GM23338 (cell line): ENCODE data around the gene CES2. TPM values are rescaled to one million over a fixed set of nuclear protein-coding genes. Genes with fewer than 3 reads are reported as not detected.

Experiments
- ATAC-seq: fragments of 200-7000 bp; cut with Tn5 transposase; 3 replicates; pipeline ENCODE4 v1.9.1; 2020
- DNase-seq: peaks from one replicate; pipeline ENCODE4 v3.0.0-alpha.2; 2015; ENCODE audit warnings: low spot score
- H2AFZ ChIP-seq: fragments of 200-600 bp; sonication (generic); 2 replicates; pipeline ENCODE4 v1.8.0; 2016; ENCODE audit warnings: antibody characterized with exemption, mild to moderate bottlenecking, moderate library complexity
- H3F3A ChIP-seq: fragments of 200-600 bp; sonication (generic); replicated peaks from 2 replicates; pipeline ENCODE4 v1.8.0; 2017; ENCODE audit warnings: antibody characterized with exemption, mixed run types, low read depth
- H3K27ac ChIP-seq: fragments of 200-600 bp; sonication (generic); 2 replicates; pipeline ENCODE4 v1.6.1; 2016; ENCODE audit warnings: low read depth
- H3K27me3 ChIP-seq: fragments of 200-600 bp; sonication (generic); 2 replicates; pipeline ENCODE4 v1.8.0; 2016; ENCODE audit warnings: mild to moderate bottlenecking, mixed run types, moderate library complexity; ENCODE audit not compliant: insufficient read depth
- H3K36me3 ChIP-seq: fragments of 200-600 bp; sonication (generic); 2 replicates; pipeline ENCODE4 v1.8.0; 2016; ENCODE audit warnings: mild to moderate bottlenecking; ENCODE audit not compliant: insufficient read depth
- H3K4me1 ChIP-seq: fragments of 200-600 bp; sonication (generic); 2 replicates; pipeline ENCODE4 v1.8.0; 2016; ENCODE audit warnings: mild to moderate bottlenecking, moderate library complexity; ENCODE audit not compliant: insufficient read depth
- H3K4me2 ChIP-seq: fragments of 200-600 bp; sonication (generic); 2 replicates; pipeline ENCODE4 v1.7.1; 2017; ENCODE audit warnings: mixed run types
- H3K4me3 ChIP-seq: fragments of 200-600 bp; sonication (generic); 2 replicates; pipeline ENCODE4 v1.6.1; 2016; ENCODE audit warnings: mixed run types
- H3K79me2 ChIP-seq: fragments of 200-600 bp; sonication (generic); replicated peaks from 2 replicates; pipeline ENCODE4 v1.8.0; 2017; ENCODE audit warnings: mild to moderate bottlenecking; ENCODE audit not compliant: insufficient read depth
- H3K9me2 ChIP-seq: fragments of 200-600 bp; sonication (generic); 2 replicates; pipeline ENCODE4 v1.8.0; 2017; ENCODE audit not compliant: insufficient read depth
- H4K20me1 ChIP-seq: fragments of 200-600 bp; sonication (generic); replicated peaks from 2 replicates; pipeline ENCODE4 v1.8.0; 2017; ENCODE audit warnings: mild to moderate bottlenecking; ENCODE audit not compliant: insufficient read depth
- H3K27ac Mint-ChIP-seq: 2 replicates; pipeline ENCODE4 v1.8.0; 2020; ENCODE audit warnings: inconsistent platforms, mild to moderate bottlenecking, moderate library complexity, mixed read lengths
- H3K27me3 Mint-ChIP-seq: 3 replicates; pipeline ENCODE4 v1.8.0; 2022; ENCODE audit warnings: low read depth, mild to moderate bottlenecking, moderate library complexity, mixed read lengths, inconsistent platforms; ENCODE audit not compliant: insufficient read depth, poor library complexity
- H3K36me3 Mint-ChIP-seq: 3 replicates; pipeline ENCODE4 v1.8.0; 2021; ENCODE audit warnings: low read depth, mild to moderate bottlenecking, inconsistent platforms, moderate library complexity, mixed read lengths
- H3K4me1 Mint-ChIP-seq: 3 replicates; pipeline ENCODE4 v1.8.0; 2020; ENCODE audit warnings: mild to moderate bottlenecking, inconsistent platforms, mixed read lengths
- H3K4me3 Mint-ChIP-seq: 3 replicates; pipeline ENCODE4 v1.8.0; 2021; ENCODE audit warnings: moderate library complexity, mild to moderate bottlenecking, inconsistent platforms, mixed read lengths
- H3K9me3 Mint-ChIP-seq: 3 replicates; pipeline ENCODE4 v1.8.0; 2020; ENCODE audit warnings: moderate library complexity, mild to moderate bottlenecking, inconsistent platforms, mixed read lengths
- CREB1 ChIP-seq: fragments of 250-450 bp; sonication (Bioruptor Pico); IDR thresholded peaks from 2 replicates; pipeline ENCODE4 v1.5.0; 2020; ENCODE audit warnings: low read depth, mild to moderate bottlenecking, moderate library complexity
- CTCF ChIP-seq, 2 experiments: fragments of 200-600 bp in 1 of 2; sonication (generic) in 1 of 2; conservative IDR thresholded peaks; 2 replicates each; pipeline versions ENCODE4 v1.5.1 to v1.6.1; 2016 to 2017; ENCODE audit warnings: antibody characterized with exemption in 2 of 2, low read depth in 2 of 2, mild to moderate bottlenecking in 2 of 2, moderate library complexity in 1 of 2
- ETS1 ChIP-seq: IDR thresholded peaks from 2 replicates; pipeline ENCODE4 v1.6.1; 2016; ENCODE audit warnings: antibody characterized with exemption
- EZH2 ChIP-seq: fragments of 200-600 bp; sonication (generic); IDR thresholded peaks from one replicate; pipeline ENCODE4 v1.8.0; 2017; ENCODE audit warnings: antibody characterized with exemption, mild to moderate bottlenecking, low read depth; ENCODE audit not compliant: unreplicated experiment
- EZH2phosphoT487 ChIP-seq: fragments of 200-600 bp; sonication (generic); IDR thresholded peaks from one replicate; pipeline ENCODE4 v1.8.1; 2018; ENCODE audit warnings: antibody characterized with exemption; ENCODE audit not compliant: unreplicated experiment
- JUNB ChIP-seq: IDR thresholded peaks from one replicate; pipeline ENCODE4 v1.6.1; 2016; ENCODE audit warnings: antibody characterized with exemption; ENCODE audit not compliant: unreplicated experiment
- NANOG ChIP-seq: IDR thresholded peaks from 2 replicates; pipeline ENCODE4 v1.6.1; 2016; ENCODE audit warnings: antibody characterized with exemption, borderline replicate concordance
- POLR2AphosphoS5 ChIP-seq: IDR thresholded peaks from 2 replicates; pipeline ENCODE4 v1.6.1; 2016; ENCODE audit warnings: antibody characterized with exemption, low read depth
- STAT1 ChIP-seq: IDR thresholded peaks from one replicate; pipeline ENCODE4 v1.6.1; 2016; ENCODE audit warnings: antibody characterized with exemption; ENCODE audit not compliant: unreplicated experiment
- ZNF114 ChIP-seq: fragments of 250-450 bp; sonication (Bioruptor Pico); IDR thresholded peaks from 2 replicates; pipeline ENCODE4 v1.5.0; 2020; ENCODE audit warnings: mild to moderate bottlenecking, moderate library complexity
- ZNF331 ChIP-seq: fragments of 250-450 bp; sonication (Bioruptor Pico); IDR thresholded peaks from 2 replicates; pipeline ENCODE4 v1.5.0; 2020; ENCODE audit warnings: low read depth, mild to moderate bottlenecking, moderate library complexity
- polyA plus RNA-seq: library from polyadenylated mRNA; unstranded; fragments of >200 nt; fragmentation: Nextera tagmentation; extraction: Ambion mirVana; gene quantifications from 2 replicates; pipeline ENCODE4 v1.2.1, GENCODE V29; 2016
- total RNA-seq: library from RNA; depleted of rRNA; stranded (reverse); fragments of >200 nt; shearing (Covaris generic); gene quantifications from 2 replicates; pipeline ENCODE4 v1.2.3, GENCODE V29; 2014
- TF ChIP-seq, protein P1 (sequence below): IDR thresholded peaks from one replicate; pipeline ENCODE4 v1.6.1; 2018; ENCODE audit warnings: antibody characterized with exemption; ENCODE audit not compliant: unreplicated experiment
- TF ChIP-seq, protein P2 (sequence below): fragments of 250-450 bp; sonication (Bioruptor Pico); IDR thresholded peaks from 2 replicates; pipeline ENCODE4 v1.5.0; 2020; ENCODE audit warnings: mild to moderate bottlenecking, moderate library complexity

The CES2 gene
- total and polyA plus RNA-seq, 2 experiments from 2014 or later, result 5.0 to 9.3 TPM

DNA sequence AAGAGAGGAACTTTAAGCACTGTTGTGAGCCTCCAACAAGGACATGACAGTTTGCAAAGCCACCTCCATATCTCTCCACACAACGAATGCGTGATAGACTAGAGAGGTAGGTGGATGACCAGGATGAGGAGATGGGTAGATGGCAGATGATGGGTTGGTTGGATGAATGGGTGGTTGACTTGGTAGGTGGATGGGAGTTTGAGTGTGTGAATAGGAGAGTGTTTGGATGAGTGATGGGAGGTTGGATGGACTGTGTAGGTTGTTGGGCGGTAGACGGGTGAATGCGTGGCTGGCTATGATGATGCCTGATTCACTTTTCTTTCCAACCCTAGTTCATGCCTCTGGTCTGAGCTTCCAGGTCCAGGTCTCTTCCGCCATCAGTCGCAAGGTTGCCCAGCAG, 20.8 kb upstream of the CES2 start (continued):
- TF ChIP-seq ETS1 (no peak), STAT1 (no peak), ZNF331 (CRISPR knock-in tag) (no peak), NANOG (no peak)

- no peak overlapping the region for H3K27ac ChIP-seq
- H3K79me2 ChIP-seq, result no peaks in the 10 kb centered on the region
- no peaks in the 10 kb centered on the region for H3K36me3 ChIP-seq
- H3K4me3 ChIP-seq, result no peak overlapping the region
- H3K4me1 Mint-ChIP-seq, result no peaks in the 10 kb centered on the region; the same call in 2 of the 3 replicates
- H3K9me3 Mint-ChIP-seq, result no peaks in the 10 kb centered on the region; the same call in 2 of the 3 replicates
- peaks cover 9% of the 10 kb centered on the region for H3K27me3 Mint-ChIP-seq
- H3K36me3 Mint-ChIP-seq, result no peaks in the 10 kb centered on the region
- H3K4me1 ChIP-seq, result no peaks in the 10 kb centered on the region
- no peak overlapping the region for H2AFZ ChIP-seq
- no peak overlapping the region for H3K4me3 Mint-ChIP-seq
- no peak overlapping the region for H3K4me2 ChIP-seq
- no peak overlapping the region for H3K27ac Mint-ChIP-seq
- H3F3A ChIP-seq, result no peaks in the 10 kb centered on the region
- no peak for DNase-seq
- H3K27me3 ChIP-seq, result no peaks in the 10 kb centered on the region
- H3K9me2 ChIP-seq, result no peaks in the 10 kb centered on the region
- no peaks in the 10 kb centered on the region for H4K20me1 ChIP-seq
- no peak for ATAC-seq
- TF ChIP-seq, protein P1, sequence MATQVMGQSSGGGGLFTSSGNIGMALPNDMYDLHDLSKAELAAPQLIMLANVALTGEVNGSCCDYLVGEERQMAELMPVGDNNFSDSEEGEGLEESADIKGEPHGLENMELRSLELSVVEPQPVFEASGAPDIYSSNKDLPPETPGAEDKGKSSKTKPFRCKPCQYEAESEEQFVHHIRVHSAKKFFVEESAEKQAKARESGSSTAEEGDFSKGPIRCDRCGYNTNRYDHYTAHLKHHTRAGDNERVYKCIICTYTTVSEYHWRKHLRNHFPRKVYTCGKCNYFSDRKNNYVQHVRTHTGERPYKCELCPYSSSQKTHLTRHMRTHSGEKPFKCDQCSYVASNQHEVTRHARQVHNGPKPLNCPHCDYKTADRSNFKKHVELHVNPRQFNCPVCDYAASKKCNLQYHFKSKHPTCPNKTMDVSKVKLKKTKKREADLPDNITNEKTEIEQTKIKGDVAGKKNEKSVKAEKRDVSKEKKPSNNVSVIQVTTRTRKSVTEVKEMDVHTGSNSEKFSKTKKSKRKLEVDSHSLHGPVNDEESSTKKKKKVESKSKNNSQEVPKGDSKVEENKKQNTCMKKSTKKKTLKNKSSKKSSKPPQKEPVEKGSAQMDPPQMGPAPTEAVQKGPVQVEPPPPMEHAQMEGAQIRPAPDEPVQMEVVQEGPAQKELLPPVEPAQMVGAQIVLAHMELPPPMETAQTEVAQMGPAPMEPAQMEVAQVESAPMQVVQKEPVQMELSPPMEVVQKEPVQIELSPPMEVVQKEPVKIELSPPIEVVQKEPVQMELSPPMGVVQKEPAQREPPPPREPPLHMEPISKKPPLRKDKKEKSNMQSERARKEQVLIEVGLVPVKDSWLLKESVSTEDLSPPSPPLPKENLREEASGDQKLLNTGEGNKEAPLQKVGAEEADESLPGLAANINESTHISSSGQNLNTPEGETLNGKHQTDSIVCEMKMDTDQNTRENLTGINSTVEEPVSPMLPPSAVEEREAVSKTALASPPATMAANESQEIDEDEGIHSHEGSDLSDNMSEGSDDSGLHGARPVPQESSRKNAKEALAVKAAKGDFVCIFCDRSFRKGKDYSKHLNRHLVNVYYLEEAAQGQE, result no peak
- TF ChIP-seq STAT1 (no peak), ZNF114 (CRISPR knock-in tag) (no peak), CTCF (conservative IDR thresholded peaks at IDR 0.05; ENCODE audit: low read depth in 2 of 2) (no peak), EZH2 (no peak), NANOG (no peak), CREB1 (CRISPR knock-in tag) (no peak), ZNF331 (CRISPR knock-in tag) (no peak), POLR2AphosphoS5 (no peak), EZH2phosphoT487 (no peak), JUNB (no peak)
- TF ChIP-seq, protein P2, sequence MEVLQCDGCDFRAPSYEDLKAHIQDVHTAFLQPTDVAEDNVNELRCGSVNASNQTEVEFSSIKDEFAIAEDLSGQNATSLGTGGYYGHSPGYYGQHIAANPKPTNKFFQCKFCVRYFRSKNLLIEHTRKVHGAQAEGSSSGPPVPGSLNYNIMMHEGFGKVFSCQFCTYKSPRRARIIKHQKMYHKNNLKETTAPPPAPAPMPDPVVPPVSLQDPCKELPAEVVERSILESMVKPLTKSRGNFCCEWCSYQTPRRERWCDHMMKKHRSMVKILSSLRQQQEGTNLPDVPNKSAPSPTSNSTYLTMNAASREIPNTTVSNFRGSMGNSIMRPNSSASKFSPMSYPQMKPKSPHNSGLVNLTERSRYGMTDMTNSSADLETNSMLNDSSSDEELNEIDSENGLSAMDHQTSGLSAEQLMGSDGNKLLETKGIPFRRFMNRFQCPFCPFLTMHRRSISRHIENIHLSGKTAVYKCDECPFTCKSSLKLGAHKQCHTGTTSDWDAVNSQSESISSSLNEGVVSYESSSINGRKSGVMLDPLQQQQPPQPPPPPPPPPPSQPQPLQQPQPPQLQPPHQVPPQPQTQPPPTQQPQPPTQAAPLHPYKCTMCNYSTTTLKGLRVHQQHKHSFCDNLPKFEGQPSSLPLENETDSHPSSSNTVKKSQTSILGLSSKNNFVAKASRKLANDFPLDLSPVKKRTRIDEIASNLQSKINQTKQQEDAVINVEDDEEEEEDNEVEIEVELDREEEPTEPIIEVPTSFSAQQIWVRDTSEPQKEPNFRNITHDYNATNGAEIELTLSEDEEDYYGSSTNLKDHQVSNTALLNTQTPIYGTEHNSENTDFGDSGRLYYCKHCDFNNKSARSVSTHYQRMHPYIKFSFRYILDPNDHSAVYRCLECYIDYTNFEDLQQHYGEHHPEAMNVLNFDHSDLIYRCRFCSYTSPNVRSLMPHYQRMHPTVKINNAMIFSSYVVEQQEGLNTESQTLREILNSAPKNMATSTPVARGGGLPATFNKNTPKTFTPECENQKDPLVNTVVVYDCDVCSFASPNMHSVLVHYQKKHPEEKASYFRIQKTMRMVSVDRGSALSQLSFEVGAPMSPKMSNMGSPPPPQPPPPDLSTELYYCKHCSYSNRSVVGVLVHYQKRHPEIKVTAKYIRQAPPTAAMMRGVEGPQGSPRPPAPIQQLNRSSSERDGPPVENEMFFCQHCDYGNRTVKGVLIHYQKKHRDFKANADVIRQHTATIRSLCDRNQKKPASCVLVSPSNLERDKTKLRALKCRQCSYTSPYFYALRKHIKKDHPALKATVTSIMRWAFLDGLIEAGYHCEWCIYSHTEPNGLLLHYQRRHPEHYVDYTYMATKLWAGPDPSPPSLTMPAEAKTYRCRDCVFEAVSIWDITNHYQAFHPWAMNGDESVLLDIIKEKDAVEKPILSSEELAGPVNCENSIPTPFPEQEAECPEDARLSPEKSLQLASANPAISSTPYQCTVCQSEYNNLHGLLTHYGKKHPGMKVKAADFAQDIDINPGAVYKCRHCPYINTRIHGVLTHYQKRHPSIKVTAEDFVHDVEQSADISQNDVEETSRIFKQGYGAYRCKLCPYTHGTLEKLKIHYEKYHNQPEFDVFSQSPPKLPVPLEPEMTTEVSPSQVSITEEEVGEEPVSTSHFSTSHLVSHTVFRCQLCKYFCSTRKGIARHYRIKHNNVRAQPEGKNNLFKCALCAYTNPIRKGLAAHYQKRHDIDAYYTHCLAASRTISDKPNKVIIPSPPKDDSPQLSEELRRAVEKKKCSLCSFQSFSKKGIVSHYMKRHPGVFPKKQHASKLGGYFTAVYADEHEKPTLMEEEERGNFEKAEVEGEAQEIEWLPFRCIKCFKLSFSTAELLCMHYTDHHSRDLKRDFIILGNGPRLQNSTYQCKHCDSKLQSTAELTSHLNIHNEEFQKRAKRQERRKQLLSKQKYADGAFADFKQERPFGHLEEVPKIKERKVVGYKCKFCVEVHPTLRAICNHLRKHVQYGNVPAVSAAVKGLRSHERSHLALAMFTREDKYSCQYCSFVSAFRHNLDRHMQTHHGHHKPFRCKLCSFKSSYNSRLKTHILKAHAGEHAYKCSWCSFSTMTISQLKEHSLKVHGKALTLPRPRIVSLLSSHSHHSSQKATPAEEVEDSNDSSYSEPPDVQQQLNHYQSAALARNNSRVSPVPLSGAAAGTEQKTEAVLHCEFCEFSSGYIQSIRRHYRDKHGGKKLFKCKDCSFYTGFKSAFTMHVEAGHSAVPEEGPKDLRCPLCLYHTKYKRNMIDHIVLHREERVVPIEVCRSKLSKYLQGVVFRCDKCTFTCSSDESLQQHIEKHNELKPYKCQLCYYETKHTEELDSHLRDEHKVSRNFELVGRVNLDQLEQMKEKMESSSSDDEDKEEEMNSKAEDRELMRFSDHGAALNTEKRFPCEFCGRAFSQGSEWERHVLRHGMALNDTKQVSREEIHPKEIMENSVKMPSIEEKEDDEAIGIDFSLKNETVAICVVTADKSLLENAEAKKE (CRISPR knock-in tag), result no peak
Observed at GRCh38 chr16:66915041-66915440, 20.3 kb upstream of the CES2 start.
